ENCODE results near the gene IMPDH2.

DNA sequence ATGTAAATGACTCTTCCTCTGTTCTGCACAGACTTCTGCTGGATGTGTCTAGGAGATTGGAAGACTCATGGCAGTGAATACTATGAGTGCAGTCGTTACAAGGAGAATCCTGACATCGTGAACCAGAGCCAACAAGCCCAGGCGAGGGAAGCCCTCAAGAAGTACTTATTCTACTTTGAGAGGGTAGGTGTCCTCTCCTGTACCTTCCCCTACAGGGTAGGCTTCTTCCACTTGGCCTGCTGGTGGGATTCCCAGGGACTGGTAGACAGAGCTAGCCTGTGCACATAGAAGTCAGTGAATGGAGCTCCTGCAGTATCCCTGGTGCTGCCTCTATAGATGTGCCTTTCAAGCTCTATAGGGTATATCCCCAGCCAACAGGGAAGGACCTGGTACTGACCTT, 49.7 kb downstream of the IMPDH2 start:
- TF ChIP-seq, protein P1, sequence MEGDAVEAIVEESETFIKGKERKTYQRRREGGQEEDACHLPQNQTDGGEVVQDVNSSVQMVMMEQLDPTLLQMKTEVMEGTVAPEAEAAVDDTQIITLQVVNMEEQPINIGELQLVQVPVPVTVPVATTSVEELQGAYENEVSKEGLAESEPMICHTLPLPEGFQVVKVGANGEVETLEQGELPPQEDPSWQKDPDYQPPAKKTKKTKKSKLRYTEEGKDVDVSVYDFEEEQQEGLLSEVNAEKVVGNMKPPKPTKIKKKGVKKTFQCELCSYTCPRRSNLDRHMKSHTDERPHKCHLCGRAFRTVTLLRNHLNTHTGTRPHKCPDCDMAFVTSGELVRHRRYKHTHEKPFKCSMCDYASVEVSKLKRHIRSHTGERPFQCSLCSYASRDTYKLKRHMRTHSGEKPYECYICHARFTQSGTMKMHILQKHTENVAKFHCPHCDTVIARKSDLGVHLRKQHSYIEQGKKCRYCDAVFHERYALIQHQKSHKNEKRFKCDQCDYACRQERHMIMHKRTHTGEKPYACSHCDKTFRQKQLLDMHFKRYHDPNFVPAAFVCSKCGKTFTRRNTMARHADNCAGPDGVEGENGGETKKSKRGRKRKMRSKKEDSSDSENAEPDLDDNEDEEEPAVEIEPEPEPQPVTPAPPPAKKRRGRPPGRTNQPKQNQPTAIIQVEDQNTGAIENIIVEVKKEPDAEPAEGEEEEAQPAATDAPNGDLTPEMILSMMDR (IDR thresholded peaks at IDR 0.05) = no peak
- no peak for TF ChIP-seq POLR2A (IDR thresholded peaks at IDR 0.05)

Measured in testis (tissue), 2 donors.